ENCODE measurements around the gene PC. TPM values are rescaled to one million over a fixed set of nuclear protein-coding genes. Genes with fewer than 3 reads are reported as not detected.

The PC gene
- polyA plus RNA-seq, 1 of the 3 experiments (the other 2 are of a cell fraction): 9.7 TPM

GRCh38 chr11:66912911-66913310, 45.3 kb downstream of the PC start:
- H3K4me1 ChIP-seq (ENCODE audit: control insufficient read depth in 1 of 2, insufficient read depth in 2 of 2, low read depth in 1 of 2, low read length in 1 of 2): peaks cover 0 to 5% of the 10 kb centered on the region in 2 experiments; a peak in 1 of 4 replicates
- H3K4me3 ChIP-seq (ENCODE audit: low read depth in 2 of 2, low read length in 1 of 2): no peak overlapping the region
- no peaks in the 10 kb centered on the region for H3K27me3 ChIP-seq (ENCODE audit: insufficient read depth)
- no peak overlapping the region for H3K27ac ChIP-seq (ENCODE audit: low read depth in 2 of 2, low read length in 1 of 2)
- no peaks in the 10 kb centered on the region for H3K9me2 ChIP-seq
- ChIA-PET POLR2A (no interaction called here), CTCF (interaction anchor here (0.8 kb wide), 1 partner anchor 21 kb away, joined by 3 read pairs; no protein-coding TSS in a partner anchor)
- 88% methylated on average over 9 of the region's 9 CpGs for WGBS (ENCODE audit: low lambda C conversion rate)
- no peak overlapping the region for H3K9ac ChIP-seq
- no peaks in the 10 kb centered on the region for H3F3A ChIP-seq (replicated peaks; ENCODE audit: insufficient read depth)
- DNase-seq: no peak
- TF ChIP-seq SIN3A (IDR thresholded peaks at IDR 0.05; ENCODE audit: borderline replicate concordance, low read depth, low read length) (no peak), FOXJ3 (CRISPR knock-in tag; IDR thresholded peaks at IDR 0.05) (no peak), RAD21 (IDR thresholded peaks at IDR 0.05; ENCODE audit: low read length) (no peak), GATA2 (CRISPR knock-in tag; IDR thresholded peaks at IDR 0.05) (no peak), MEF2A (IDR thresholded peaks at IDR 0.05; ENCODE audit: borderline replicate concordance, low read depth) (no peak), FOXM1 (IDR thresholded peaks at IDR 0.05; ENCODE audit: low read depth) (no peak)
- H3K36me3 ChIP-seq (replicated peaks in 1 of 2; ENCODE audit: control insufficient read depth in 1 of 2, insufficient read depth in 2 of 2, low read length in 1 of 2): no peaks in the 10 kb centered on the region
- H3K9me3 ChIP-seq: no peaks in the 10 kb centered on the region
- no peaks in the 10 kb centered on the region for H4K20me1 ChIP-seq (ENCODE audit: insufficient read depth)
- H3K4me2 ChIP-seq: no peak overlapping the region
- no peak overlapping the region for H2AFZ ChIP-seq (ENCODE audit: low read depth)
- no peaks in the 10 kb centered on the region for H3K79me2 ChIP-seq (ENCODE audit: insufficient read depth)

GRCh38 chr11:66912361-66912760, 45.8 kb downstream of the PC start:
- no peak overlapping the region for H3K27ac ChIP-seq (ENCODE audit: low read depth in 2 of 2, low read length in 1 of 2)
- no peak for TF ChIP-seq SIN3A (IDR thresholded peaks at IDR 0.05; ENCODE audit: borderline replicate concordance, low read depth, low read length)
- no peak for TF ChIP-seq FOXJ3 (CRISPR knock-in tag; IDR thresholded peaks at IDR 0.05)
- no peak for TF ChIP-seq MEF2A (IDR thresholded peaks at IDR 0.05; ENCODE audit: borderline replicate concordance, low read depth)
- no peak for TF ChIP-seq RXRA (IDR thresholded peaks at IDR 0.05; ENCODE audit: borderline replicate concordance, low read depth)
- TF ChIP-seq FOXM1 (IDR thresholded peaks at IDR 0.05; ENCODE audit: low read depth): no peak
- TF ChIP-seq POLR2AphosphoS5 (IDR thresholded peaks at IDR 0.05; ENCODE audit: low read depth, low read length): no peak
- TF ChIP-seq RAD21 (IDR thresholded peaks at IDR 0.05; ENCODE audit: low read length): no peak
- no peak for TF ChIP-seq NFIC (IDR thresholded peaks at IDR 0.05; ENCODE audit: borderline replicate concordance)
- TF ChIP-seq TAF1 (IDR thresholded peaks at IDR 0.05; ENCODE audit: borderline replicate concordance, low read depth, low read length): no peak
- H3K9me2 ChIP-seq: no peaks in the 10 kb centered on the region
- no peak overlapping the region for H3K9ac ChIP-seq
- H4K20me1 ChIP-seq (ENCODE audit: insufficient read depth): no peaks in the 10 kb centered on the region
- H3K9me3 ChIP-seq: no peaks in the 10 kb centered on the region
- DNase-seq: no peak
- H3F3A ChIP-seq (replicated peaks; ENCODE audit: insufficient read depth): no peaks in the 10 kb centered on the region
- ChIA-PET CTCF (interaction anchor here (0.8 kb wide), 1 partner anchor 21 kb away, joined by 3 read pairs; no protein-coding TSS in a partner anchor), POLR2A (no interaction called here)
- no peaks in the 10 kb centered on the region for H3K79me2 ChIP-seq (ENCODE audit: insufficient read depth)
- H3K4me2 ChIP-seq: no peak overlapping the region
- no peaks in the 10 kb centered on the region for H3K36me3 ChIP-seq (replicated peaks in 1 of 2; ENCODE audit: control insufficient read depth in 1 of 2, insufficient read depth in 2 of 2, low read length in 1 of 2)
- no peaks in the 10 kb centered on the region for H3K27me3 ChIP-seq (ENCODE audit: insufficient read depth)
- no peak overlapping the region for H3K4me3 ChIP-seq (ENCODE audit: low read depth in 2 of 2, low read length in 1 of 2)
- 96% methylated on average over 7 of the region's 7 CpGs for WGBS (ENCODE audit: low lambda C conversion rate)
- no peak overlapping the region for H2AFZ ChIP-seq (ENCODE audit: low read depth)
- peaks cover 0 to 5% of the 10 kb centered on the region in 2 experiments; a peak in 1 of 4 replicates for H3K4me1 ChIP-seq (ENCODE audit: control insufficient read depth in 1 of 2, insufficient read depth in 2 of 2, low read depth in 1 of 2, low read length in 1 of 2)

DNA sequence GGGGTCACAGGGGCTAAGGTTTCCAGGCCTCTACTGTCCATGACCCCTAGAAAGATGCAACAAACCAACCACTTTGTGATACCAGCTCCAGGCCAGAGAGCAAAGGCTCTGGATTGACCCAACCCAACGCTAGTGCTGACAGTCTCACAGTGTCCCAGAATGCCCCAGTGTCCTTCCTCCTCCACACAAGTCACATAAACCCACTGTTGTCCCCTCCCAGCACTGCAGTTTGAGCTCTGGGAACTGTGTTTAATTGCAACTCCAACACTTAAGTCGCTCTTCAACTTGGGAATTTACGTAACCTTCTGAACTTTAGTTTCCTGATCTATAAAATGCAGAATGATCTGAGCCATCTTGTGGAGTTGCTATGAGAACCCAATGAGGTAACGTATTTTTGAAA, 47.5 kb downstream of the PC start:
- DNase-seq: no peak
- Histone ChIP-seq H3K79me2 (ENCODE audit: insufficient read depth) (no peaks in the 10 kb centered on the region), H4K20me1 (ENCODE audit: insufficient read depth) (no peaks in the 10 kb centered on the region), H3K4me1 (ENCODE audit: control insufficient read depth in 1 of 2, insufficient read depth in 2 of 2, low read depth in 1 of 2, low read length in 1 of 2) (peaks cover 0 to 5% of the 10 kb centered on the region in 2 experiments; a peak in 1 of 4 replicates), H3K27me3 (ENCODE audit: insufficient read depth) (no peaks in the 10 kb centered on the region), H3K9me3 (no peaks in the 10 kb centered on the region), H2AFZ (ENCODE audit: low read depth) (no peak overlapping the region), H3K4me3 (ENCODE audit: low read depth in 2 of 2, low read length in 1 of 2) (no peak overlapping the region), H3K9ac (no peak overlapping the region), H3F3A (replicated peaks; ENCODE audit: insufficient read depth) (no peaks in the 10 kb centered on the region), H3K4me2 (no peak overlapping the region), H3K27ac (ENCODE audit: low read depth in 2 of 2, low read length in 1 of 2) (no peak overlapping the region), H3K36me3 (replicated peaks in 1 of 2; ENCODE audit: control insufficient read depth in 1 of 2, insufficient read depth in 2 of 2, low read length in 1 of 2) (no peaks in the 10 kb centered on the region), H3K9me2 (no peaks in the 10 kb centered on the region)
- ChIA-PET CTCF (no interaction called here), POLR2A (no interaction called here)
- 89% methylated on average over 4 of the region's 4 CpGs for WGBS (ENCODE audit: low lambda C conversion rate)
- TF ChIP-seq EZH2phosphoT487 (IDR thresholded peaks at IDR 0.05; ENCODE audit: borderline replicate concordance, low read depth): no peak
- TF ChIP-seq TAF1 (IDR thresholded peaks at IDR 0.05; ENCODE audit: borderline replicate concordance, low read depth, low read length): no peak
- TF ChIP-seq, protein P1, sequence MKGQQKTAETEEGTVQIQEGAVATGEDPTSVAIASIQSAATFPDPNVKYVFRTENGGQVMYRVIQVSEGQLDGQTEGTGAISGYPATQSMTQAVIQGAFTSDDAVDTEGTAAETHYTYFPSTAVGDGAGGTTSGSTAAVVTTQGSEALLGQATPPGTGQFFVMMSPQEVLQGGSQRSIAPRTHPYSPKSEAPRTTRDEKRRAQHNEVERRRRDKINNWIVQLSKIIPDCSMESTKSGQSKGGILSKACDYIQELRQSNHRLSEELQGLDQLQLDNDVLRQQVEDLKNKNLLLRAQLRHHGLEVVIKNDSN (IDR thresholded peaks at IDR 0.05; ENCODE audit: borderline replicate concordance, low read depth): no peak
- TF ChIP-seq GATA2 (CRISPR knock-in tag; IDR thresholded peaks at IDR 0.05): no peak
- TF ChIP-seq TEAD4 (IDR thresholded peaks at IDR 0.05; ENCODE audit: borderline replicate concordance, insufficient read depth): no peak
- TF ChIP-seq, protein P2, sequence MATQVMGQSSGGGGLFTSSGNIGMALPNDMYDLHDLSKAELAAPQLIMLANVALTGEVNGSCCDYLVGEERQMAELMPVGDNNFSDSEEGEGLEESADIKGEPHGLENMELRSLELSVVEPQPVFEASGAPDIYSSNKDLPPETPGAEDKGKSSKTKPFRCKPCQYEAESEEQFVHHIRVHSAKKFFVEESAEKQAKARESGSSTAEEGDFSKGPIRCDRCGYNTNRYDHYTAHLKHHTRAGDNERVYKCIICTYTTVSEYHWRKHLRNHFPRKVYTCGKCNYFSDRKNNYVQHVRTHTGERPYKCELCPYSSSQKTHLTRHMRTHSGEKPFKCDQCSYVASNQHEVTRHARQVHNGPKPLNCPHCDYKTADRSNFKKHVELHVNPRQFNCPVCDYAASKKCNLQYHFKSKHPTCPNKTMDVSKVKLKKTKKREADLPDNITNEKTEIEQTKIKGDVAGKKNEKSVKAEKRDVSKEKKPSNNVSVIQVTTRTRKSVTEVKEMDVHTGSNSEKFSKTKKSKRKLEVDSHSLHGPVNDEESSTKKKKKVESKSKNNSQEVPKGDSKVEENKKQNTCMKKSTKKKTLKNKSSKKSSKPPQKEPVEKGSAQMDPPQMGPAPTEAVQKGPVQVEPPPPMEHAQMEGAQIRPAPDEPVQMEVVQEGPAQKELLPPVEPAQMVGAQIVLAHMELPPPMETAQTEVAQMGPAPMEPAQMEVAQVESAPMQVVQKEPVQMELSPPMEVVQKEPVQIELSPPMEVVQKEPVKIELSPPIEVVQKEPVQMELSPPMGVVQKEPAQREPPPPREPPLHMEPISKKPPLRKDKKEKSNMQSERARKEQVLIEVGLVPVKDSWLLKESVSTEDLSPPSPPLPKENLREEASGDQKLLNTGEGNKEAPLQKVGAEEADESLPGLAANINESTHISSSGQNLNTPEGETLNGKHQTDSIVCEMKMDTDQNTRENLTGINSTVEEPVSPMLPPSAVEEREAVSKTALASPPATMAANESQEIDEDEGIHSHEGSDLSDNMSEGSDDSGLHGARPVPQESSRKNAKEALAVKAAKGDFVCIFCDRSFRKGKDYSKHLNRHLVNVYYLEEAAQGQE (IDR thresholded peaks at IDR 0.05; ENCODE audit: low read depth, low read length): no peak

Measured in SK-N-SH (cell line).